GM12891 (cell line): ENCODE results near the gene STK35.

ENCODE experiments used
- POLR2A ChIP-seq: IDR thresholded peaks from 2 replicates; pipeline ENCODE4 v1.6.1; 2011; ENCODE audit warnings: low read depth, low read length, control low read depth
- POLR2AphosphoS5 ChIP-seq: IDR thresholded peaks from 2 replicates; pipeline ENCODE4 v1.6.1; 2011; ENCODE audit warnings: low read depth, low read length, control low read depth

DNA sequence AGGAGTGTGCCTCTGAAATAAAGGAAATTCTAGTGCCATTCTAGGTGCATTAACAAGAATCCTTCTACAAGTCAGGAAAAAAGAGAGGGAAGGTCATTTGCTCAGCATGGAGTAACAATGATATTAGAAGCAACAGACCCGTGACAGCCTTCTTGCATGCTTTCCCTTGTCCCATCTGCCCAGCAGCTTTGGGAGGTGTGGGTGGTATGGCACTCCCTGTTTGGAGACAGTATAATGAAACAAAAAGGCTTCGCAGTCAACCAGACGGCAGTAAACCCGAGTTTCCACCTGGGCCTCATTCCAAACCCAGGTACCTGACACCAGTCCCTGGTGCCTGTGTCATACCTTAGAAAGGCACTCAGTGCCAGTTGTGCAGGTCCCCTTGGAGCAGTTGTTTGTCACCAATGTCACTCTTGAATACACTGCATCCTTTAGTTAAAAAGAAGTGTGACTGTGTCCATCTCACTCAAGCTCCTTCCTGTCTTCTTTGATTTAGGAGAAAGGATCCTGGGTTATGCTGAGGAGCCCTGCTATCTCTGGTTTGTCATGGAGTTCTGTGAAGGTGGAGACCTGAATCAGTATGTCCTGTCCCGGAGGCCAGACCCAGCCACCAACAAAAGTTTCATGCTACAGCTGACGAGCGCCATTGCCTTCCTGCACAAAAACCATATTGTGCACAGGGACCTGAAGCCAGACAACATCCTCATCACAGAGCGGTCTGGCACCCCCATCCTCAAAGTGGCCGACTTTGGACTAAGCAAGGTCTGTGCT, 14.7 kb downstream of the STK35 start:
- TF ChIP-seq POLR2A: no peak
- no peak for TF ChIP-seq POLR2AphosphoS5
